GM19395 (cell line): ENCODE data around the gene RBAK.
A peak's percentile ranks its signal among the peaks of the same experiment; 100 is the strongest.
"Not testable (repeated sequence)": the region's sequence is repeated elsewhere in the genome, so short reads cannot be mapped to it uniquely, and the experiment has no call there.

Experiments used
- ATAC-seq: cut with Tn5 transposase; IDR thresholded peaks from one replicate; pipeline ENCODE4 v1.9.1; 2021; ENCODE audit warnings: mild to moderate bottlenecking, moderate library complexity; ENCODE audit not compliant: unreplicated experiment

The RBAK gene

GRCh38 chr7:5045558-5046396, at the start of gene RBAK:
RBAK (plus strand) TSS chr7:5045860; CDS start chr7:5048077, 2,217 bp downstream.
- peak; percentile 99 for ATAC-seq

GRCh38 chr7:4996696-4997222, 48.9 kb upstream of the RBAK start:
- no peak for ATAC-seq

GRCh38 chr7:4998244-4998643, 47.4 kb upstream of the RBAK start:
- no peak for ATAC-seq

GRCh38 chr7:4998910-4999309, 46.8 kb upstream of the RBAK start:
- ATAC-seq, result no peak

GRCh38 chr7:4999369-4999950, 46.2 kb upstream of the RBAK start:
- no peak for ATAC-seq

- no peak for ATAC-seq
Measured at GRCh38 chr7:5001003-5001402, 44.7 kb upstream of the RBAK start.

- ATAC-seq, result no peak
Measured at GRCh38 chr7:5001911-5002310, 43.7 kb upstream of the RBAK start.

GRCh38 chr7:5005066-5005465, 40.6 kb upstream of the RBAK start:
- no peak for ATAC-seq

GRCh38 chr7:5012985-5013384, 32.7 kb upstream of the RBAK start:
- no peak for ATAC-seq

GRCh38 chr7:5015936-5016335, 29.7 kb upstream of the RBAK start:
- not testable (repeated sequence) for ATAC-seq

- ATAC-seq, result not testable (repeated sequence)
Measured at GRCh38 chr7:5017626-5018025, 28.0 kb upstream of the RBAK start.

GRCh38 chr7:5020098-5020497, 25.6 kb upstream of the RBAK start:
- no peak for ATAC-seq

GRCh38 chr7:5020976-5021550, 24.6 kb upstream of the RBAK start:
- not testable (repeated sequence) for ATAC-seq

GRCh38 chr7:5023626-5024025, 22.0 kb upstream of the RBAK start:
- not testable (repeated sequence) for ATAC-seq

GRCh38 chr7:5027796-5028410, 17.8 kb upstream of the RBAK start:
- ATAC-seq, result not testable (repeated sequence)

- ATAC-seq, result not testable (repeated sequence)
Measured at GRCh38 chr7:5033186-5033585, 12.5 kb upstream of the RBAK start.

- no peak for ATAC-seq
Measured at GRCh38 chr7:5035276-5035675, 10.4 kb upstream of the RBAK start.

- no peak for ATAC-seq
Measured at GRCh38 chr7:5036446-5036845, 9.2 kb upstream of the RBAK start.

GRCh38 chr7:5041047-5041446, 4.6 kb upstream of the RBAK start:
- ATAC-seq, result no peak

GRCh38 chr7:5043661-5044060, 2.0 kb upstream of the RBAK start:
- ATAC-seq, result no peak

- not testable (repeated sequence) for ATAC-seq
Measured at GRCh38 chr7:5046397-5046732, 705 bp downstream of the RBAK start.
